GM18526 (cell line): ENCODE results near the gene BBX.

Experiments used
- POLR2A ChIP-seq: IDR thresholded peaks from 3 replicates; pipeline ENCODE4 v1.6.1; 2011; ENCODE audit not compliant: insufficient read length; ENCODE audit errors: extremely low read depth

Gene BBX

GRCh38 chr3:107524326-107524840 lies 1.6 kb downstream of the BBX start:
- no peak for TF ChIP-seq POLR2A

GRCh38 chr3:107524841-107525643 lies 2.3 kb downstream of the BBX start:
- no peak for TF ChIP-seq POLR2A

- no peak for TF ChIP-seq POLR2A
Measured at GRCh38 chr3:107525644-107526305, 3.0 kb downstream of the BBX start.

GRCh38 chr3:107531917-107532469 lies 9.2 kb downstream of the BBX start:
- no peak for TF ChIP-seq POLR2A

GRCh38 chr3:107540857-107541256 lies 18.1 kb downstream of the BBX start:
- no peak for TF ChIP-seq POLR2A

GRCh38 chr3:107542665-107543064 lies 19.9 kb downstream of the BBX start:
- TF ChIP-seq POLR2A = no peak

- TF ChIP-seq POLR2A = no peak
Measured at GRCh38 chr3:107543666-107544065, 20.9 kb downstream of the BBX start.

- no peak for TF ChIP-seq POLR2A
Measured at GRCh38 chr3:107545680-107546120, 22.9 kb downstream of the BBX start.

- no peak for TF ChIP-seq POLR2A
Measured at GRCh38 chr3:107548601-107549000, 25.8 kb downstream of the BBX start.

GRCh38 chr3:107555359-107555758 lies 32.6 kb downstream of the BBX start:
- TF ChIP-seq POLR2A = no peak

- no peak for TF ChIP-seq POLR2A
Measured at GRCh38 chr3:107557743-107558142, 35.0 kb downstream of the BBX start.

- no peak for TF ChIP-seq POLR2A
Measured at GRCh38 chr3:107560166-107560565, 37.4 kb downstream of the BBX start.

GRCh38 chr3:107561980-107562379 lies 39.2 kb downstream of the BBX start:
- no peak for TF ChIP-seq POLR2A

- no peak for TF ChIP-seq POLR2A
Measured at GRCh38 chr3:107562969-107563529, 40.3 kb downstream of the BBX start.

GRCh38 chr3:107574650-107575049 lies 51.9 kb downstream of the BBX start:
- TF ChIP-seq POLR2A = no peak

GRCh38 chr3:107578091-107578490 lies 55.3 kb downstream of the BBX start:
- TF ChIP-seq POLR2A = no peak
